ENCODE measurements around the gene NFIX. TPM values are rescaled to one million over a fixed set of nuclear protein-coding genes. Genes with fewer than 3 reads are reported as not detected.
A peak's percentile ranks its signal among the peaks of the same experiment; 100 is the strongest.

The NFIX gene
- total and polyA plus RNA-seq, 2 of the 13 experiments (the other 11 are each of a cell fraction or from before 2014, with no cell fraction given), result 3.4 to 5.4 TPM

- TF ChIP-seq NFE2 (CRISPR knock-in tag; IDR thresholded peaks at IDR 0.05) (no peak), SAFB2 (CRISPR knock-in tag; IDR thresholded peaks at IDR 0.05; ENCODE audit: borderline replicate concordance, low read depth) (0 out of 2 replicates have a peak, but pooled peaks have one; percentile 20), GTF3A (CRISPR knock-in tag; conservative IDR thresholded peaks at IDR 0.05) (no peak), MED1 (CRISPR knock-in tag; IDR thresholded peaks at IDR 0.05) (peak; percentile 76), ZNF891 (CRISPR knock-in tag; IDR thresholded peaks at IDR 0.05) (no peak), ZNF574 (CRISPR knock-in tag; IDR thresholded peaks at IDR 0.05) (no peak), LBX2 (CRISPR knock-in tag; IDR thresholded peaks at IDR 0.05; ENCODE audit: borderline replicate concordance) (no peak), SRSF1 (optimal IDR thresholded peaks at IDR 0.05; ENCODE audit: low read depth, low read length) (no peak), MAFK (conservative IDR thresholded peaks at IDR 0.05 in 1 of 2, IDR thresholded peaks at IDR 0.05 in 1 of 2; ENCODE audit: low read length in 2 of 2) (no peak), ELF4 (CRISPR knock-in tag; IDR thresholded peaks at IDR 0.05; ENCODE audit: borderline replicate concordance) (no peak), ZNF709 (CRISPR knock-in tag; IDR thresholded peaks at IDR 0.05) (0 out of 2 replicates have a peak, but pooled peaks have one; percentile 24), FOXC1 (CRISPR knock-in tag; IDR thresholded peaks at IDR 0.05; ENCODE audit: borderline replicate concordance) (no peak), ZFX (CRISPR knock-in tag; IDR thresholded peaks at IDR 0.05; ENCODE audit: low read depth) (no peak), CREB1 (IDR thresholded peaks at IDR 0.05) (no peak), CREB1 (CRISPR knock-in tag; IDR thresholded peaks at IDR 0.05) (no peak), PHB2 (IDR thresholded peaks at IDR 0.05; ENCODE audit: partially characterized antibody) (no peak), ZNF44 (CRISPR knock-in tag; IDR thresholded peaks at IDR 0.05) (no peak), TBX3 (IDR thresholded peaks at IDR 0.05; ENCODE audit: borderline replicate concordance) (no peak), THAP9 (CRISPR knock-in tag; IDR thresholded peaks at IDR 0.05; ENCODE audit: borderline replicate concordance) (no peak), ZNF280B (CRISPR knock-in tag; IDR thresholded peaks at IDR 0.05; ENCODE audit: borderline replicate concordance) (no peak), CCAR2 (optimal IDR thresholded peaks at IDR 0.05; ENCODE audit: low read depth, low read length) (no peak), U2AF1 (optimal IDR thresholded peaks at IDR 0.05; ENCODE audit: low read depth, low read length) (no peak)
Observed at GRCh38 chr19:13060964-13061927, 66.0 kb downstream of the NFIX start (continued).
